ENCODE results near the gene CACNG6. TPM values are rescaled to one million over a fixed set of nuclear protein-coding genes. Genes with fewer than 3 reads are reported as not detected.

The CACNG6 gene
- total RNA-seq, 3 donors from 2014 or later: not detected

DNA sequence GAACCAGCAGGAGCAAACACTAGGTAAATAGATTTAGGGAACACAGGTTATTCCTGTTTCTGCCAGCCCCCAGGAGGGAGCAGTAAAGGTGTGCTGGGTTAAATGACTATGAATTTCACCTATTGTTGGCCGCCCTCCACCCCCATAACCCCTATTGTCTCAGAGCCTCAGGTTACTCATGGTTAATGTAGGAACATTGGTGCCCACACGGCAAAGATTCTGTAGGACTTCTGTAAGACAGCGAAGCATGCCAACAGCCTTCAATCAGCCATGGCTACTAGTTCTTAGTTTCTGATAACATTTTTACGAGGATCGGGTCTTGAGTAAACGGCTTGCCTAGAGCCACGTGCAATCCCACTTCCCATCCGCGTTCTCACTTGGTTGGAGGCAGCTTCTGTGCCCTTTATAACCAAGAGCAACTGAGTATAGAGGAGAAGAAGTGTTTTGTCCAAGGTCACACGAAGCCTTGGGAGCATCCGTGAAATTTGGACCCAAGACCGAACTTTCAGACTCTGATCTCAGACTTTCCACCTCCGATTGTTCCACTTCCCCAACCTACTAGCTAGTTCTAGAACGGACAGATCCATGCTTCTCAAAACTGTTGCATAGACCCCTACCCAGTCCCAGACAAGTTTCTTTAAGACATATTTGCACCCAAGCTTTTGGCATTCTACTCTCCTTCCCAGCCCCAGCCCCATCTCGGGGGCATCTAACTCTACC lies 33.8 kb upstream of the CACNG6 start:
- intact Hi-C loops (cut with DNase I; ENCODE audit: low total_unique reads): no loop called here
- peaks cover 0 to 13% of the 10 kb centered on the region in 2 donors for H3K9me3 ChIP-seq
- TF ChIP-seq POLR2A (IDR thresholded peaks at IDR 0.05): no peak
- no peak for TF ChIP-seq POLR2AphosphoS5 (IDR thresholded peaks at IDR 0.05)
- TF ChIP-seq, protein P1, sequence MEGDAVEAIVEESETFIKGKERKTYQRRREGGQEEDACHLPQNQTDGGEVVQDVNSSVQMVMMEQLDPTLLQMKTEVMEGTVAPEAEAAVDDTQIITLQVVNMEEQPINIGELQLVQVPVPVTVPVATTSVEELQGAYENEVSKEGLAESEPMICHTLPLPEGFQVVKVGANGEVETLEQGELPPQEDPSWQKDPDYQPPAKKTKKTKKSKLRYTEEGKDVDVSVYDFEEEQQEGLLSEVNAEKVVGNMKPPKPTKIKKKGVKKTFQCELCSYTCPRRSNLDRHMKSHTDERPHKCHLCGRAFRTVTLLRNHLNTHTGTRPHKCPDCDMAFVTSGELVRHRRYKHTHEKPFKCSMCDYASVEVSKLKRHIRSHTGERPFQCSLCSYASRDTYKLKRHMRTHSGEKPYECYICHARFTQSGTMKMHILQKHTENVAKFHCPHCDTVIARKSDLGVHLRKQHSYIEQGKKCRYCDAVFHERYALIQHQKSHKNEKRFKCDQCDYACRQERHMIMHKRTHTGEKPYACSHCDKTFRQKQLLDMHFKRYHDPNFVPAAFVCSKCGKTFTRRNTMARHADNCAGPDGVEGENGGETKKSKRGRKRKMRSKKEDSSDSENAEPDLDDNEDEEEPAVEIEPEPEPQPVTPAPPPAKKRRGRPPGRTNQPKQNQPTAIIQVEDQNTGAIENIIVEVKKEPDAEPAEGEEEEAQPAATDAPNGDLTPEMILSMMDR (IDR thresholded peaks at IDR 0.05): no peak
- no peak overlapping the region for H3K4me3 ChIP-seq
- H3K4me1 ChIP-seq: no peaks in the 10 kb centered on the region
- H3K27me3 ChIP-seq: peaks cover 4 to 61% of the 10 kb centered on the region in 2 donors
- H3K27ac ChIP-seq: no peak overlapping the region
- no peaks in the 10 kb centered on the region for H3K36me3 ChIP-seq
- DNase-seq (ENCODE audit: low spot score in 2 of 2): no peak

DNA sequence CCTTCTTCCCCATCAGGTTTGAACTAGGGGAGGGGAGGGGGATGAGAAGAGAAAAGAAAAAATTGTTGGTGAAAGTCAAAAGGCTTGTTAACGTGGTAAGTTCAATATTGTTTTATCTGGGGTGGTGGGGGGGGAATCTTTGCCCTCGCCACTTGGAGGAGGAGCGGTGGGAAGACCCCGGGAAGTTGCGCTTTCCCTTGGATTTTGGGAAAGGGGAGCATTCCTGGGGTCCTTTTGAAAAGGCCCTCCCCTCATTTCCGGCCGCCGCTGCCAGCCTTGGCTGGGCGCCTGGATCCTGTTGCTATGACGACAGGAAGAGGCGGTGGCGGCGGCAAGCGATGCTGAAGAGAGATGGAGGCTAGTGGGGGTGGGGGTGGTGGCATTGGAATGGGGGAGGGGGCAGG lies 33.3 kb upstream of the CACNG6 start:
- DNase-seq (ENCODE audit: low spot score in 2 of 2): no peak
- intact Hi-C loops (cut with DNase I; ENCODE audit: low total_unique reads): no loop called here
- peaks cover 8 to 66% of the 10 kb centered on the region in 2 donors for H3K27me3 ChIP-seq
- no peak overlapping the region for H3K4me3 ChIP-seq
- no peaks in the 10 kb centered on the region for H3K36me3 ChIP-seq
- no peaks in the 10 kb centered on the region for H3K4me1 ChIP-seq
- H3K27ac ChIP-seq: no peak overlapping the region
- peaks cover 0 to 12% of the 10 kb centered on the region in 2 donors for H3K9me3 ChIP-seq
- TF ChIP-seq POLR2A (IDR thresholded peaks at IDR 0.05) (no peak), POLR2AphosphoS5 (IDR thresholded peaks at IDR 0.05) (no peak)
- TF ChIP-seq, protein P1 (IDR thresholded peaks at IDR 0.05): no peak

DNA sequence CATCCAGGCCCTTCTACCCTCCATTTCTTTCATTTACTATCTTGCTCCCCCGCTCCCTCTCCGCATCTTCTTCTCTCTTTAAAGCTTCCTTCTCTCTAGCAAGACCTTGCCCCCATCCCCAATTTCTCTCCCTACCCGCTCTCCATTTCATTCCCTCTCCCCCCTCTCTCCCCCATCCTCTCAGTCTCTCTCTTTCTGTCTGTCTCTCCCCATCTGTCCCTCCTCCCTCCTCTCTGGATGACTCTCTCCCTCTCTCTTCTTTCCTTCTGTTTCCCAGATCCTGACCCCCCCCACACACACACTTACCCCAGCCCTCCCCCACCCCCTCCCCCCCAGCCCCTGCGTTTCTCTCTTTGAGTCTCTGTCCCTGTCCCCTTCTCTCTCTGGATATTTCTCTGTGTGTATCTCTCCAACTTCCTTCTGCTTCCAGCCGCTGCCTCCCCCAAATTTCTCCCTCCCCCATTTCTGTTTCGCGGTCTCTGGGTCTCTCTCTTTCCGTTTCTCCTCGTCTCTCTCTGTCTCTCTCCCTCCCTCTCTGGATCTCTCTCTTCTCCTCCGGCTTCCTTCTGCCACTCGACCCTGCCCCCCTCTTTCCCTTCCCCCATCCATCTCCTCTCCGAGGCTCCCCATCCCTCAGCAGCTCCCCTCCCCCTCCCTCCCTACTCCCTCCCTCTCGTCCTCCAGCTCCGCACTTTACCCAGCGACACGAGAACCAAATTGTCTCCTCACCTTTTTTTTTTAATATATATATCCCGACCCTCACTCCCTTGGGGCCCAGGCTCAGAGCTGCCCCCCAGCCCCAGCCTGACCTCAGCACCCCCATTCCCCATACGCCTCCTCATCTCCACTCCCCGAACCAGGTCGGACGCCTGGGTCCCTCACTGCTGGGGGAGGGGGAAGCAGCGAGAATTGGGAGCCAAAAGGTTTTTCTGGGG lies 32.3 kb upstream of the CACNG6 start:
- peaks cover 0 to 3% of the 10 kb centered on the region in 2 donors for H3K9me3 ChIP-seq
- intact Hi-C loops (cut with DNase I; ENCODE audit: low total_unique reads): no loop called here
- H3K27ac ChIP-seq: no peak overlapping the region
- H3K4me1 ChIP-seq: no peaks in the 10 kb centered on the region
- no peak for DNase-seq (ENCODE audit: low spot score in 2 of 2)
- H3K4me3 ChIP-seq: no peak overlapping the region
- TF ChIP-seq, protein P1 (IDR thresholded peaks at IDR 0.05): no peak
- TF ChIP-seq POLR2A (IDR thresholded peaks at IDR 0.05) (no peak), POLR2AphosphoS5 (IDR thresholded peaks at IDR 0.05) (no peak)
- peaks cover 9 to 71% of the 10 kb centered on the region in 2 donors for H3K27me3 ChIP-seq
- no peaks in the 10 kb centered on the region for H3K36me3 ChIP-seq

DNA sequence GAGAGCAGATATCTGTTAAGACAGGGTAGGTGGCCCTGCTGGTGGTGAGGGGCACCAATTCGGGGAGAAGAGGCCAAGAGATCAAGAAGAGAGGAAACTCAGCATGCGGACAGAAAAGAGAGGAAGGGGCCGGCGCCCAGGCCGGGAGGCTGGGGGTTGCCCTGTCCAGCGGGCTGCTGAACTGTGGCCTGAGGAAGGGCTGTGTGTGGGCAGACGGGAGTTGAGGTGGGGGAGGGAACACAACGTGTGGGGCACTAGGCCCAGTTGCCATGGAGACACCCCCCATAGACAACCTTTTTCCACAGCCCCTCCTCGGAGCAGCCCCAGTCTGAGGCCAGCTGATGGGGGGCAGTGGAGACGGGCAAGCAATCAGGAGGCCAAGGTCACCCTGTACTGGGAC lies 31.2 kb upstream of the CACNG6 start:
- Histone ChIP-seq H3K9me3 (no peaks in the 10 kb centered on the region), H3K4me1 (no peaks in the 10 kb centered on the region), H3K36me3 (no peaks in the 10 kb centered on the region), H3K27ac (no peak overlapping the region), H3K27me3 (peaks cover 9 to 82% of the 10 kb centered on the region in 2 donors), H3K4me3 (no peak overlapping the region)
- DNase-seq (ENCODE audit: low spot score in 2 of 2): no peak
- TF ChIP-seq, protein P1 (IDR thresholded peaks at IDR 0.05): no peak
- TF ChIP-seq POLR2AphosphoS5 (IDR thresholded peaks at IDR 0.05) (no peak), POLR2A (IDR thresholded peaks at IDR 0.05) (no peak)
- intact Hi-C loops (cut with DNase I; ENCODE audit: low total_unique reads): no loop called here

DNA sequence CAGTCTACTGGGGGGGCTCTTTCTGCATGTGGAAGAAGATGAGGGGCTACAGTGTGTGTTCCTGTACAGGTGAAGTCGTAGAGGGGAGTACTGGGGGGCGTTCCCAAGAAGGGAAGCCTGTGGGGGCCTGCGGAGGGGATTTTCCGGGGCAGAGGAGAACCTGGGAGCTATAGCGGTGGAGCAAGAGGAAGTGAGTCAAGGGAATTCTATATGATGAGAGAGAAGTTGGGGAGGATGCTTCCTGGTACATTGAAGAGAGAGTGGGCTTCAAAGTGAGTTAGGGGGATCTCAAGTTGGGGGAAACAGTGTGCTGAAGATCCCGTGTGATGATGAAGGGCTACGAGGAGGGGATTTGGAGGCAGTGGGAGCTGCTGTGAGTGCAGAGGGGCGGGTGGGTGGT lies 30.6 kb upstream of the CACNG6 start:
- no peaks in the 10 kb centered on the region for H3K9me3 ChIP-seq
- intact Hi-C loops (cut with DNase I; ENCODE audit: low total_unique reads): no loop called here
- no peaks in the 10 kb centered on the region for H3K36me3 ChIP-seq
- no peak for DNase-seq (ENCODE audit: low spot score in 2 of 2)
- TF ChIP-seq, protein P1 (IDR thresholded peaks at IDR 0.05): no peak
- TF ChIP-seq POLR2AphosphoS5 (IDR thresholded peaks at IDR 0.05): no peak
- no peak for TF ChIP-seq POLR2A (IDR thresholded peaks at IDR 0.05)
- no peak overlapping the region for H3K4me3 ChIP-seq
- H3K27ac ChIP-seq: no peak overlapping the region
- peaks cover 9 to 88% of the 10 kb centered on the region in 2 donors for H3K27me3 ChIP-seq
- no peaks in the 10 kb centered on the region for H3K4me1 ChIP-seq

All from breast epithelium (tissue), 4 donors.